Neural progenitor cell (in vitro differentiated cells): ENCODE results near the gene RWDD1.

ENCODE experiments used
- CTCF ChIP-seq: fragments of 200-600 bp; sonication (generic); IDR thresholded peaks from 2 replicates; pipeline ENCODE4 v1.5.1; 2017; ENCODE audit warnings: antibody characterized with exemption, mild to moderate bottlenecking
- EZH2phosphoT487 ChIP-seq: fragments of 200-600 bp; sonication (generic); IDR thresholded peaks from 2 replicates; pipeline ENCODE4 v1.6.1; 2017; ENCODE audit warnings: antibody characterized with exemption

GRCh38 chr6:116556065-116556464 is 15.2 kb upstream of the RWDD1 start:
- TF ChIP-seq CTCF (no peak), EZH2phosphoT487 (no peak)
